PFSK-1 (cell line): ENCODE measurements around the gene ETV5.

Source experiments
- FOXP2 ChIP-seq: optimal IDR thresholded peaks from 2 replicates; pipeline ENCODE3; 2011; ENCODE audit warnings: borderline replicate concordance, control low read depth, inconsistent platforms; ENCODE audit not compliant: insufficient read depth; ENCODE audit errors: extremely low read length, extremely low read depth
- POLR2AphosphoS5 ChIP-seq: IDR thresholded peaks from 2 replicates; pipeline ENCODE4 v1.6.1; 2012; ENCODE audit warnings: low read depth, mild to moderate bottlenecking, control low read depth, low read length, moderate library complexity
- SIN3A ChIP-seq: IDR thresholded peaks from 2 replicates; pipeline ENCODE4 v1.6.1; 2012; ENCODE audit warnings: mild to moderate bottlenecking, low read length, moderate library complexity, borderline replicate concordance; ENCODE audit not compliant: insufficient read depth
- TAF1 ChIP-seq: IDR thresholded peaks from 2 replicates; pipeline ENCODE4 v1.6.1; 2012; ENCODE audit warnings: low read length, control low read depth, borderline replicate concordance; ENCODE audit not compliant: insufficient read depth
- TF ChIP-seq, protein P1 (sequence below), 2 experiments: IDR thresholded peaks; 2 replicates each; pipeline versions ENCODE4 v1.6.1 to v1.8.0; 2011 to 2012; ENCODE audit warnings: low read depth in 2 of 2, low read length in 2 of 2, control low read depth in 1 of 2, inconsistent platforms in 1 of 2, mild to moderate bottlenecking in 1 of 2, moderate library complexity in 1 of 2; ENCODE audit not compliant: insufficient read depth in 1 of 2

GRCh38 chr3:186109897-186110803, 1.3 kb upstream of the ETV5 start:
- TF ChIP-seq POLR2AphosphoS5 (no peak; the same call in 1 of the 2 replicates), TAF1 (no peak), FOXP2 (no peak), SIN3A (no peak)
- TF ChIP-seq, protein P1, sequence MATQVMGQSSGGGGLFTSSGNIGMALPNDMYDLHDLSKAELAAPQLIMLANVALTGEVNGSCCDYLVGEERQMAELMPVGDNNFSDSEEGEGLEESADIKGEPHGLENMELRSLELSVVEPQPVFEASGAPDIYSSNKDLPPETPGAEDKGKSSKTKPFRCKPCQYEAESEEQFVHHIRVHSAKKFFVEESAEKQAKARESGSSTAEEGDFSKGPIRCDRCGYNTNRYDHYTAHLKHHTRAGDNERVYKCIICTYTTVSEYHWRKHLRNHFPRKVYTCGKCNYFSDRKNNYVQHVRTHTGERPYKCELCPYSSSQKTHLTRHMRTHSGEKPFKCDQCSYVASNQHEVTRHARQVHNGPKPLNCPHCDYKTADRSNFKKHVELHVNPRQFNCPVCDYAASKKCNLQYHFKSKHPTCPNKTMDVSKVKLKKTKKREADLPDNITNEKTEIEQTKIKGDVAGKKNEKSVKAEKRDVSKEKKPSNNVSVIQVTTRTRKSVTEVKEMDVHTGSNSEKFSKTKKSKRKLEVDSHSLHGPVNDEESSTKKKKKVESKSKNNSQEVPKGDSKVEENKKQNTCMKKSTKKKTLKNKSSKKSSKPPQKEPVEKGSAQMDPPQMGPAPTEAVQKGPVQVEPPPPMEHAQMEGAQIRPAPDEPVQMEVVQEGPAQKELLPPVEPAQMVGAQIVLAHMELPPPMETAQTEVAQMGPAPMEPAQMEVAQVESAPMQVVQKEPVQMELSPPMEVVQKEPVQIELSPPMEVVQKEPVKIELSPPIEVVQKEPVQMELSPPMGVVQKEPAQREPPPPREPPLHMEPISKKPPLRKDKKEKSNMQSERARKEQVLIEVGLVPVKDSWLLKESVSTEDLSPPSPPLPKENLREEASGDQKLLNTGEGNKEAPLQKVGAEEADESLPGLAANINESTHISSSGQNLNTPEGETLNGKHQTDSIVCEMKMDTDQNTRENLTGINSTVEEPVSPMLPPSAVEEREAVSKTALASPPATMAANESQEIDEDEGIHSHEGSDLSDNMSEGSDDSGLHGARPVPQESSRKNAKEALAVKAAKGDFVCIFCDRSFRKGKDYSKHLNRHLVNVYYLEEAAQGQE (IDR thresholded peaks at IDR 0.05; ENCODE audit: insufficient read depth in 1 of 2, low read depth in 2 of 2, low read length in 2 of 2), result no peak
